ENCODE measurements around the gene CD44.

GRCh38 chr11:35169754-35170153, 30.8 kb downstream of the CD44 start:
- TF ChIP-seq CTCF (IDR thresholded peaks at IDR 0.05 in 4 of 5, conservative IDR thresholded peaks at IDR 0.05 in 1 of 5) = no peak
- no peak for TF ChIP-seq POLR2A (IDR thresholded peaks at IDR 0.05)

All from gastrocnemius medialis (tissue), 4 donors.